Measurements from ENCODE around the gene HOXD4. TPM values are rescaled to one million over a fixed set of nuclear protein-coding genes. Genes with fewer than 3 reads are reported as not detected.

Gene HOXD4
- total and polyA plus RNA-seq, 7 donors: 0.60 to 8.0 (median 3.8) TPM; not detected in 1

DNA sequence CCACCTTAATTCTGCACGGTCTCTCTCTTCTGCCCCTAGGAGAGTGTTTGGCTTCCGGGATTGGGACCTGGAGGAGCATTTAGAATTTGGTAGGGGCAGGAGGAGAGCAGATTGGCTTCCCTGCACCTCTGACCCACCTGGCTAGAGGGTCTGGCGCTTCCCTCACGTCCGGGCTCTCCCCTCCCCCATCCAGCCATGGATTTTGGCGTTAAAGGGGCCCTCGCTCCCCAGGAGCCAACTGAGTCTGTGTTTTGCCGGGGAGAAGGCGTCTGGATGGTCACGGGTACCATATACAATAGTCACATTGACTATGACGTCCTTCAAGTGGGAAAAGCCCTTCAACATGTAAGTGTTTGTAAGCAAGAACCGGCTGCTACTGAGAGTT is 12.3 kb downstream of the HOXD4 start:
- DNase-seq: no peak
- Histone ChIP-seq H3K27ac (no peak overlapping the region), H3K36me3 (no peaks in the 10 kb centered on the region), H3K4me3 (no peak overlapping the region), H3K4me1 (peaks cover 0 to 49% (median 37%) of the 10 kb centered on the region in 4 donors), H3K9me3 (no peaks in the 10 kb centered on the region), H3K27me3 (peaks cover 64 to 100% (median 81%) of the 10 kb centered on the region in 3 donors)
- intact Hi-C loops (cut with DNase I): loop anchor here (5.0 kb wide), 1 partner anchor 109 kb away; no protein-coding TSS in a partner anchor
- TF ChIP-seq EP300 (IDR thresholded peaks at IDR 0.05): no peak
- TF ChIP-seq POLR2A (IDR thresholded peaks at IDR 0.05): no peak
- no peak for TF ChIP-seq POLR2AphosphoS5 (IDR thresholded peaks at IDR 0.05)
- TF ChIP-seq, protein P1, sequence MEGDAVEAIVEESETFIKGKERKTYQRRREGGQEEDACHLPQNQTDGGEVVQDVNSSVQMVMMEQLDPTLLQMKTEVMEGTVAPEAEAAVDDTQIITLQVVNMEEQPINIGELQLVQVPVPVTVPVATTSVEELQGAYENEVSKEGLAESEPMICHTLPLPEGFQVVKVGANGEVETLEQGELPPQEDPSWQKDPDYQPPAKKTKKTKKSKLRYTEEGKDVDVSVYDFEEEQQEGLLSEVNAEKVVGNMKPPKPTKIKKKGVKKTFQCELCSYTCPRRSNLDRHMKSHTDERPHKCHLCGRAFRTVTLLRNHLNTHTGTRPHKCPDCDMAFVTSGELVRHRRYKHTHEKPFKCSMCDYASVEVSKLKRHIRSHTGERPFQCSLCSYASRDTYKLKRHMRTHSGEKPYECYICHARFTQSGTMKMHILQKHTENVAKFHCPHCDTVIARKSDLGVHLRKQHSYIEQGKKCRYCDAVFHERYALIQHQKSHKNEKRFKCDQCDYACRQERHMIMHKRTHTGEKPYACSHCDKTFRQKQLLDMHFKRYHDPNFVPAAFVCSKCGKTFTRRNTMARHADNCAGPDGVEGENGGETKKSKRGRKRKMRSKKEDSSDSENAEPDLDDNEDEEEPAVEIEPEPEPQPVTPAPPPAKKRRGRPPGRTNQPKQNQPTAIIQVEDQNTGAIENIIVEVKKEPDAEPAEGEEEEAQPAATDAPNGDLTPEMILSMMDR (IDR thresholded peaks at IDR 0.05): no peak
- 44 to 78% methylated on average over 12 of the region's 12 CpGs for WGBS, 2 donors

DNA sequence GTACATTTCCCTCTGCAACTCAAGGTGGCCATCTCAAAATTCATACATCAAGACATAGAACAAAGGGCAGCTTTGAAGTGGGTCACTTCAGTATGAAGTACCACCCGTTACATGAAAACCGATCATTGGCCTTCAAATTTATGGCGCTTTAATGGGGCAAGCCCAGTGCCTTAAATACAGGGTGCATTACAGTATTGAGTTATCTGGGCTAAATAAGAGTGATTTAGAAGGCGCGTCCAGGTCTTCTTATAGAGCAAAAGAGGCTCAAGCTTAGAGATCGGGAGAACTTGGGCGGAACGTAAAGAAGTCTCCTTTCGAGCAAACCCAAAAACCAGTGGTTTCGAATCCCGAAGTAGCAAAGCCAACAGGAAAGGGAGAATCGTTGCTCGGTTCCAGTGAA is 12.9 kb downstream of the HOXD4 start:
- Histone ChIP-seq H3K27me3 (peaks cover 58 to 100% (median 81%) of the 10 kb centered on the region in 3 donors), H3K4me1 (peaks cover 0 to 44% (median 32%) of the 10 kb centered on the region in 4 donors), H3K27ac (no peak overlapping the region), H3K4me3 (no peak overlapping the region), H3K36me3 (no peaks in the 10 kb centered on the region), H3K9me3 (no peaks in the 10 kb centered on the region)
- 47 to 82% methylated on average over 13 of the region's 13 CpGs for WGBS, 2 donors
- TF ChIP-seq, protein P1 (IDR thresholded peaks at IDR 0.05): no peak
- no peak for TF ChIP-seq EP300 (IDR thresholded peaks at IDR 0.05)
- no peak for TF ChIP-seq POLR2A (IDR thresholded peaks at IDR 0.05)
- TF ChIP-seq POLR2AphosphoS5 (IDR thresholded peaks at IDR 0.05): no peak
- intact Hi-C loops (cut with DNase I): loop anchor here (5.0 kb wide), 1 partner anchor 108 kb away; no protein-coding TSS in a partner anchor
- no peak for DNase-seq

DNA sequence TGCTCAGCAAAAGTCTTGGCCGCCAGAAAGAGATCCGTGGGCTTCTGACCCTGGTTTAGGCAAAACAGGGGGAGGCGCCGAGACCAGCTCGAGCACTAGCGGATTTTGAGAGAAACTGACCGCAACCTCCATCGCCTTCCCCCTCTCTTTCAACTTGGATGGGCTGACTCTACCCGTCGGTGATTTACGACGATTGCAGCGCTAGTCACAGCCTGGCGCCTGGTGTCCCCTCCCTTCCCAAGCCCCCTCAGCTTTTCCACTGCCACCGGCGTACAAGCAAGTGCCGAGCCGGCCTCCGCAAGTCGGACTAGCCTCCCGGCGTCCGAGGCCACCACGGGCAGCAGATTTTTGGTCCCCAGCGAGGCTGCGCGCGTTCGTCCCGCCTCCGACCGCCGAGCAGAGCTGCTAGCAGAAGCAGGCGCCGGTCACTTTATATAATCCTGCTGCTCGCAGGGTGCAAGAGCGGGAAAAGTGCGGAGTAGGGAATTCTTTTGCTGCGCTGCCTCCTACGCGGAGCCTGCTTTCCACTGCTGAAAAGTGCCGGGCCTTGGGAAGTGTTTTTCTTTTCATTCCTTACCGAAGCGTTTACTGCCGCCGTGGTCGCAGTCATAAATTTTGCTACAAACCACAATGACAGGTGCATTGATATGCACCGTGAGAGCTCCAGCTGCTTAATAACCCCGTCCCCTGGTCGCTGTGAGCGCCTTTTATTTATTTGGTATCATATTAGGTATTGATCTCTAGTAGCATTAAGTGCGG is 13.4 kb downstream of the HOXD4 start:
- Histone ChIP-seq H3K27ac (no peak overlapping the region), H3K27me3 (peaks cover 53 to 100% (median 81%) of the 10 kb centered on the region in 3 donors), H3K4me3 (peak overlapping the region in 1 of 4 donors; percentile 6)

DNA sequence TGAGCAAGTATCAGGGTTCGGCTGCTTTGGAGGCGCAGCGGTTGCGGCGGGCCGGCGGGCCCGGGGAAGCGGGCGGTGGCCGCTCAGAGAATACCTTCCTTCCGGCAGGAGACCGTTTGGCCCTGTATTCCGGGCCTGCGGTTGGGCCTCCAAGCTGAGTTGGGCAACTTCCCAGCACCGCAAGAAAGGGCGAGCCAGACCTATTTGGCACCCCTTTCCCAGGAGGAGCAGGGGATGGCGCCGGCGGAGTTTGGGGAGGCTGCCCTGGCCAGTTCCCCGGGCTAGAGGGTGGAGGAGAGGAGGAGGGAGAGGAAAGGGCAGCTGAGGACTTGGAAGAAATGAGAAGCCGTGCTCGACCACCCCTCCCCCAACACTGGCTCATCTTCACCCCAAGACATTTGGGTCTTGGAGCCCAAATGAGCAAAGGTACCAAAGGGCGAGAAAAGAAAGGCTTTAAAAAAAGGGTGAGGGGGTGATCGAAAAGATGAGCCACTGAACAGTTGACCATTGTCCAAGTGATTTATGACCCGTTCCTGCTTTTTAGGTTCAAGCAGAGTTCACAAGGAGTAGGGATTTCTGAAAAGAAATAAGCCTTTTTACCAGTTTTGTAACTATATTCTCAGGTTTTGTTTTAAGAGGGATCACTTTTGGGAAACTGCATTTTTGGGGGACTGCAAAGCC is 14.2 kb downstream of the HOXD4 start:
- peaks cover 0 to 31% (median 19%) of the 10 kb centered on the region in 4 donors for H3K4me1 ChIP-seq
- peaks cover 46 to 100% (median 81%) of the 10 kb centered on the region in 3 donors for H3K27me3 ChIP-seq
- H3K4me3 ChIP-seq: peak overlapping the region in 1 of 4 donors; percentile 6
- TF ChIP-seq POLR2A (IDR thresholded peaks at IDR 0.05): no peak
- no peak for TF ChIP-seq POLR2AphosphoS5 (IDR thresholded peaks at IDR 0.05)
- TF ChIP-seq, protein P1 (IDR thresholded peaks at IDR 0.05): no peak
- TF ChIP-seq EP300 (IDR thresholded peaks at IDR 0.05): no peak
- no peaks in the 10 kb centered on the region for H3K9me3 ChIP-seq
- no peak for DNase-seq
- WGBS, 2 donors: 30 to 69% methylated on average over 26 of the region's 26 CpGs
- intact Hi-C loops (cut with DNase I): no loop called here
- H3K36me3 ChIP-seq: no peaks in the 10 kb centered on the region
- H3K27ac ChIP-seq: no peak overlapping the region

More for the DNA sequence above, 13.4 kb downstream of the HOXD4 start:
- intact Hi-C loops (cut with DNase I): loop anchor here (5.0 kb wide), 1 partner anchor 108 kb away; no protein-coding TSS in a partner anchor
- no peaks in the 10 kb centered on the region for H3K9me3 ChIP-seq
- peaks cover 0 to 39% (median 26%) of the 10 kb centered on the region in 4 donors for H3K4me1 ChIP-seq
- TF ChIP-seq, protein P1 (IDR thresholded peaks at IDR 0.05): no peak
- no peak for DNase-seq
- 32 to 72% methylated on average over 52 of the region's 52 CpGs for WGBS, 2 donors
- no peaks in the 10 kb centered on the region for H3K36me3 ChIP-seq

All from sigmoid colon (tissue), 7 donors.